Kidney epithelial cell (primary cell): Measurements from ENCODE around the gene RIMS1. TPM values are rescaled to one million over a fixed set of nuclear protein-coding genes. Genes with fewer than 3 reads are reported as not detected.

ENCODE experiments used
- DNase-seq: peaks from one replicate; pipeline ENCODE4 v3.0.0-alpha.2; 2010; ENCODE audit warnings: low read depth
- H3K27me3 ChIP-seq: 2 replicates; pipeline ENCODE4 v1.6.0; 2011; ENCODE audit warnings: low read length; ENCODE audit not compliant: control insufficient read depth, insufficient read depth
- H3K36me3 ChIP-seq: 2 replicates; pipeline ENCODE4 v1.5.1; 2011; ENCODE audit warnings: low read length; ENCODE audit not compliant: control insufficient read depth, insufficient read depth
- H3K4me3 ChIP-seq: 2 replicates; pipeline ENCODE4 v1.5.1; 2011; ENCODE audit warnings: low read depth, mild to moderate bottlenecking, control low read depth, low read length
- CTCF ChIP-seq: IDR thresholded peaks from 2 replicates; pipeline ENCODE4 v1.5.1; 2011; ENCODE audit warnings: mild to moderate bottlenecking, moderate library complexity, low read length, control low read depth, inconsistent platforms; ENCODE audit not compliant: insufficient read depth, poor library complexity, severe bottlenecking
- total RNA-seq: library from RNA; depleted of rRNA; stranded (reverse); fragments of >200 nt; gene quantifications from 2 replicates; pipeline ENCODE4 v1.2.3, GENCODE V29; 2015

The RIMS1 gene
- total RNA-seq, 1 donor from 2014 or later, result 0.38 TPM

- Histone ChIP-seq H3K4me3 (no peak overlapping the region), H3K36me3 (no peaks in the 10 kb centered on the region), H3K27me3 (no peaks in the 10 kb centered on the region)
- no peak for DNase-seq
- no peak for TF ChIP-seq CTCF
These were observed 254.4 kb downstream of the RIMS1 start for GRCh38 chr6:72140795-72141194.

GRCh38 chr6:72149715-72150114 lies 263.4 kb downstream of the RIMS1 start:
- H3K4me3 ChIP-seq, result no peak overlapping the region
- no peak for TF ChIP-seq CTCF
- DNase-seq, result no peak

GRCh38 chr6:72151742-72152141 lies 265.4 kb downstream of the RIMS1 start:
- no peak for TF ChIP-seq CTCF
- Histone ChIP-seq H3K36me3 (no peaks in the 10 kb centered on the region), H3K4me3 (no peak overlapping the region), H3K27me3 (no peaks in the 10 kb centered on the region)
- DNase-seq, result no peak

More at GRCh38 chr6:72149715-72150114, 263.4 kb downstream of the RIMS1 start:
- Histone ChIP-seq H3K36me3 (no peaks in the 10 kb centered on the region), H3K27me3 (no peaks in the 10 kb centered on the region)

- no peaks in the 10 kb centered on the region for H3K27me3 ChIP-seq
- no peaks in the 10 kb centered on the region for H3K36me3 ChIP-seq
- TF ChIP-seq CTCF, result no peak
These were observed 289.6 kb downstream of the RIMS1 start for GRCh38 chr6:72175916-72176315.

GRCh38 chr6:72182337-72183246 lies 296.2 kb downstream of the RIMS1 start:
- no peaks in the 10 kb centered on the region for H3K36me3 ChIP-seq
- H3K27me3 ChIP-seq, result peaks cover 10% of the 10 kb centered on the region
- peak overlapping the region; percentile 46 for H3K4me3 ChIP-seq
- peak; percentile 4 for DNase-seq
- no peak for TF ChIP-seq CTCF

More at GRCh38 chr6:72175916-72176315, 289.6 kb downstream of the RIMS1 start:
- no peak for DNase-seq
- H3K4me3 ChIP-seq, result no peak overlapping the region
